ENCODE measurements around the gene CDH2.

DNA sequence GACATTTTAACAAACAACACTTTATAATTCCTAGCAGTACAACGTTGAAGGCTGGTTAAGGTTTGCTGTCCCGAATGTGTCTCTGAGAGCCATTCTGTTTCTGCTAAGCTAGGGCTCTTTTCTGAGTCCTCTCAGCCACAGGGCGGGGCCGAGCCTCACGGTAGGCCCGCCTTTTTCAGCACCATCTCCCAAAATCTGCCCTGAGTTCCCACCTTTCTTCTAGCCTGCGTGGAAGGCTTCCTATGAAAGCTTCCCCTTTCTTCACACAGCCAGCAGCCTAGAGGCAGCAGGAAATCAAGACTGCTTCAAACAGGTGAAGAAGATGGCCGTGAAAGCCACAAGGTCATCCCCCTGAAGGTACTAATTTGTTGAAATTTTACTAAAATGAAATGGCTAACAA is 255.5 kb downstream of the CDH2 start:
- TF ChIP-seq, protein P1, sequence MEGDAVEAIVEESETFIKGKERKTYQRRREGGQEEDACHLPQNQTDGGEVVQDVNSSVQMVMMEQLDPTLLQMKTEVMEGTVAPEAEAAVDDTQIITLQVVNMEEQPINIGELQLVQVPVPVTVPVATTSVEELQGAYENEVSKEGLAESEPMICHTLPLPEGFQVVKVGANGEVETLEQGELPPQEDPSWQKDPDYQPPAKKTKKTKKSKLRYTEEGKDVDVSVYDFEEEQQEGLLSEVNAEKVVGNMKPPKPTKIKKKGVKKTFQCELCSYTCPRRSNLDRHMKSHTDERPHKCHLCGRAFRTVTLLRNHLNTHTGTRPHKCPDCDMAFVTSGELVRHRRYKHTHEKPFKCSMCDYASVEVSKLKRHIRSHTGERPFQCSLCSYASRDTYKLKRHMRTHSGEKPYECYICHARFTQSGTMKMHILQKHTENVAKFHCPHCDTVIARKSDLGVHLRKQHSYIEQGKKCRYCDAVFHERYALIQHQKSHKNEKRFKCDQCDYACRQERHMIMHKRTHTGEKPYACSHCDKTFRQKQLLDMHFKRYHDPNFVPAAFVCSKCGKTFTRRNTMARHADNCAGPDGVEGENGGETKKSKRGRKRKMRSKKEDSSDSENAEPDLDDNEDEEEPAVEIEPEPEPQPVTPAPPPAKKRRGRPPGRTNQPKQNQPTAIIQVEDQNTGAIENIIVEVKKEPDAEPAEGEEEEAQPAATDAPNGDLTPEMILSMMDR (IDR thresholded peaks at IDR 0.05): no peak
- TF ChIP-seq POLR2AphosphoS5 (IDR thresholded peaks at IDR 0.05): no peak
- TF ChIP-seq POLR2A (IDR thresholded peaks at IDR 0.05): no peak
- no peak for TF ChIP-seq EP300 (IDR thresholded peaks at IDR 0.05)

All from gastroesophageal sphincter (tissue), 3 donors.